K562 (cell line): Measurements from ENCODE around the gene ACTL10. TPM values are rescaled to one million over a fixed set of nuclear protein-coding genes. Genes with fewer than 3 reads are reported as not detected.

Experiments used
- ETV5 ChIP-seq: sonication (generic); formaldehyde crosslinking; IDR thresholded peaks from 2 replicates; pipeline ENCODE4 v1.4.0; 2020; ENCODE audit warnings: low read depth, mild to moderate bottlenecking, missing genetic modification reagents
- ETV6 ChIP-seq, 3 experiments: fragments of 150-350 bp in 1 of 3; sonication (generic) in 1 of 3; formaldehyde crosslinking in 1 of 3; IDR thresholded peaks; 2 replicates each; pipeline versions ENCODE4 v1.6.1 to v1.8.0; 2014 to 2022; ENCODE audit warnings: borderline replicate concordance in 2 of 3, low read depth in 2 of 3, antibody characterized with exemption in 1 of 3, low read length in 1 of 3, mild to moderate bottlenecking in 1 of 3, missing genetic modification reagents in 1 of 3
- HDAC3 ChIP-seq: fragments of 450-650 bp; IDR thresholded peaks from 2 replicates; pipeline ENCODE4 v1.6.1; 2018; ENCODE audit warnings: borderline replicate concordance, mild to moderate bottlenecking, moderate library complexity; ENCODE audit not compliant: partially characterized antibody
- HNRNPUL1 ChIP-seq: fragments of 200-400 bp; formaldehyde crosslinking; IDR thresholded peaks from 2 replicates; pipeline ENCODE4 v1.6.1; 2017; ENCODE audit warnings: low read length
- IRF2 ChIP-seq: sonication (generic); formaldehyde crosslinking; IDR thresholded peaks from 2 replicates; pipeline ENCODE4 v1.8.1; 2022; ENCODE audit warnings: mild to moderate bottlenecking, missing genetic modification reagents
- KLF16 ChIP-seq: IDR thresholded peaks from 2 replicates; pipeline ENCODE4 v1.6.1; 2016; ENCODE audit warnings: antibody characterized with exemption
- LEF1 ChIP-seq: fragments of 450-650 bp; IDR thresholded peaks from 2 replicates; pipeline ENCODE4 v1.6.1; 2016; ENCODE audit warnings: mild to moderate bottlenecking
- MTA1 ChIP-seq: fragments of 450-650 bp; IDR thresholded peaks from 2 replicates; pipeline ENCODE4 v1.6.1; 2017; ENCODE audit warnings: borderline replicate concordance
- RBFOX2 ChIP-seq: fragments of 200-400 bp; formaldehyde crosslinking; IDR thresholded peaks from 2 replicates; pipeline ENCODE4 v1.6.1; 2017; ENCODE audit warnings: low read depth, mild to moderate bottlenecking, low read length, moderate library complexity
- TAF9B ChIP-seq: fragments of 450-650 bp; IDR thresholded peaks from 2 replicates; pipeline ENCODE4 v1.6.1; 2018; ENCODE audit warnings: mild to moderate bottlenecking; ENCODE audit not compliant: partially characterized antibody
- ZNF384 ChIP-seq: IDR thresholded peaks from 2 replicates; pipeline ENCODE4 v1.6.1; 2012; ENCODE audit warnings: low read depth, low read length, improper control_type of control experiment
- polyA plus RNA-seq, 8 experiments: library from polyadenylated mRNA; depleted of rRNA in 4 of 8; stranded (reverse) in 5 of 8; unstranded in 3 of 8; fragments of >200 nt; fragmentation: Nextera tagmentation in 2 of 8; fragmentation: Illumina TruSeq in 1 of 8; extraction: Ambion mirVana in 2 of 8; extraction: Trizol in 1 of 8; gene quantifications; 2 replicates each; pipeline versions ENCODE4 v1.2.1 to v1.2.3, GENCODE V29; 2011 to 2014; ENCODE audit warnings: inconsistent platforms in 1 of 8, missing spikeins in 1 of 8
- total RNA-seq, 7 experiments: library from RNA; depleted of rRNA in 6 of 7; stranded (reverse); fragments of >200 nt in 6 of 7; fragmentation: Illumina TruSeq in 2 of 7; extraction: Trizol in 2 of 7; gene quantifications; 2 replicates each; pipeline versions ENCODE4 v1.2.1 to v1.2.3, GENCODE V29; 2011 to 2021; ENCODE audit warnings: low replicate concordance in 1 of 7
- TF ChIP-seq, protein P1 (sequence below): IDR thresholded peaks from 2 replicates; pipeline ENCODE4 v1.6.1; 2011; ENCODE audit warnings: borderline replicate concordance, low read depth, mild to moderate bottlenecking, moderate library complexity, low read length; ENCODE audit not compliant: insufficient read depth, poor library complexity, severe bottlenecking
- TF ChIP-seq, protein P2 (sequence below), 2 experiments: fragments of 450-650 bp; conservative IDR thresholded peaks; 2 replicates each; pipeline ENCODE4 v1.6.1; 2017; ENCODE audit warnings: mild to moderate bottlenecking in 2 of 2, moderate library complexity in 2 of 2
- TF ChIP-seq, protein P3 (sequence below): sonication (generic); formaldehyde crosslinking; IDR thresholded peaks from 2 replicates; pipeline ENCODE4 v1.8.1; 2023; ENCODE audit warnings: mild to moderate bottlenecking, missing genetic modification reagents
- TF ChIP-seq, protein P4 (sequence below): IDR thresholded peaks from 3 replicates; pipeline ENCODE4 v1.6.1; 2011; ENCODE audit warnings: borderline replicate concordance, mild to moderate bottlenecking; ENCODE audit not compliant: insufficient read length, insufficient read depth
- TF ChIP-seq, protein P5 (sequence below): fragments of 450-650 bp; IDR thresholded peaks from 2 replicates; pipeline ENCODE4 v1.6.1; 2017; ENCODE audit warnings: antibody characterized with exemption
- TF ChIP-seq, protein P6 (sequence below): sonication (generic); formaldehyde crosslinking; IDR thresholded peaks from 2 replicates; pipeline ENCODE4 v1.5.0; 2020; ENCODE audit warnings: missing genetic modification reagents
- TF ChIP-seq, protein P7 (sequence below): sonication (generic); formaldehyde crosslinking; IDR thresholded peaks from 2 replicates; pipeline ENCODE4 v1.8.0; 2022; ENCODE audit warnings: mild to moderate bottlenecking, missing genetic modification reagents

Gene ACTL10
- total and polyA plus RNA-seq, 9 of the 15 experiments (the other 6 are each of a cell fraction or from before 2014, with no cell fraction given) = 0.07 to 0.14 TPM; not detected in 7

- TF ChIP-seq, protein P1, sequence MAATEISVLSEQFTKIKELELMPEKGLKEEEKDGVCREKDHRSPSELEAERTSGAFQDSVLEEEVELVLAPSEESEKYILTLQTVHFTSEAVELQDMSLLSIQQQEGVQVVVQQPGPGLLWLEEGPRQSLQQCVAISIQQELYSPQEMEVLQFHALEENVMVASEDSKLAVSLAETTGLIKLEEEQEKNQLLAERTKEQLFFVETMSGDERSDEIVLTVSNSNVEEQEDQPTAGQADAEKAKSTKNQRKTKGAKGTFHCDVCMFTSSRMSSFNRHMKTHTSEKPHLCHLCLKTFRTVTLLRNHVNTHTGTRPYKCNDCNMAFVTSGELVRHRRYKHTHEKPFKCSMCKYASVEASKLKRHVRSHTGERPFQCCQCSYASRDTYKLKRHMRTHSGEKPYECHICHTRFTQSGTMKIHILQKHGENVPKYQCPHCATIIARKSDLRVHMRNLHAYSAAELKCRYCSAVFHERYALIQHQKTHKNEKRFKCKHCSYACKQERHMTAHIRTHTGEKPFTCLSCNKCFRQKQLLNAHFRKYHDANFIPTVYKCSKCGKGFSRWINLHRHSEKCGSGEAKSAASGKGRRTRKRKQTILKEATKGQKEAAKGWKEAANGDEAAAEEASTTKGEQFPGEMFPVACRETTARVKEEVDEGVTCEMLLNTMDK = no peak
- TF ChIP-seq MTA1 (no peak), LEF1 (peak; percentile 89), ETV5 (CRISPR knock-in tag) (peak; percentile 76; the same call in 1 of the 2 replicates), HNRNPUL1 (no peak), HDAC3 (no peak), ZNF384 (no peak), RBFOX2 (no peak), ETV6 (IDR thresholded peaks at IDR 0.05; ENCODE audit: borderline replicate concordance in 1 of 2, low read depth in 2 of 2, low read length in 1 of 2) (no peak), ETV6 (CRISPR knock-in tag; IDR thresholded peaks at IDR 0.05; ENCODE audit: borderline replicate concordance) (no peak), IRF2 (no peak), KLF16 (peak; percentile 89; the same call in 1 of the 2 replicates), TAF9B (no peak)
- TF ChIP-seq, protein P2, sequence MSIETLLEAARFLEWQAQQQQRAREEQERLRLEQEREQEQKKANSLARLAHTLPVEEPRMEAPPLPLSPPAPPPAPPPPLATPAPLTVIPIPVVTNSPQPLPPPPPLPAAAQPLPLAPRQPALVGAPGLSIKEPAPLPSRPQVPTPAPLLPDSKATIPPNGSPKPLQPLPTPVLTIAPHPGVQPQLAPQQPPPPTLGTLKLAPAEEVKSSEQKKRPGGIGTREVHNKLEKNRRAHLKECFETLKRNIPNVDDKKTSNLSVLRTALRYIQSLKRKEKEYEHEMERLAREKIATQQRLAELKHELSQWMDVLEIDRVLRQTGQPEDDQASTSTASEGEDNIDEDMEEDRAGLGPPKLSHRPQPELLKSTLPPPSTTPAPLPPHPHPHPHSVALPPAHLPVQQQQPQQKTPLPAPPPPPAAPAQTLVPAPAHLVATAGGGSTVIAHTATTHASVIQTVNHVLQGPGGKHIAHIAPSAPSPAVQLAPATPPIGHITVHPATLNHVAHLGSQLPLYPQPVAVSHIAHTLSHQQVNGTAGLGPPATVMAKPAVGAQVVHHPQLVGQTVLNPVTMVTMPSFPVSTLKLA (conservative IDR thresholded peaks at IDR 0.05) = peak; percentile 33 to 82; a peak in 3 of 4 replicates
- TF ChIP-seq, protein P3, sequence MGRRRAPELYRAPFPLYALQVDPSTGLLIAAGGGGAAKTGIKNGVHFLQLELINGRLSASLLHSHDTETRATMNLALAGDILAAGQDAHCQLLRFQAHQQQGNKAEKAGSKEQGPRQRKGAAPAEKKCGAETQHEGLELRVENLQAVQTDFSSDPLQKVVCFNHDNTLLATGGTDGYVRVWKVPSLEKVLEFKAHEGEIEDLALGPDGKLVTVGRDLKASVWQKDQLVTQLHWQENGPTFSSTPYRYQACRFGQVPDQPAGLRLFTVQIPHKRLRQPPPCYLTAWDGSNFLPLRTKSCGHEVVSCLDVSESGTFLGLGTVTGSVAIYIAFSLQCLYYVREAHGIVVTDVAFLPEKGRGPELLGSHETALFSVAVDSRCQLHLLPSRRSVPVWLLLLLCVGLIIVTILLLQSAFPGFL = no peak
- TF ChIP-seq, protein P4, sequence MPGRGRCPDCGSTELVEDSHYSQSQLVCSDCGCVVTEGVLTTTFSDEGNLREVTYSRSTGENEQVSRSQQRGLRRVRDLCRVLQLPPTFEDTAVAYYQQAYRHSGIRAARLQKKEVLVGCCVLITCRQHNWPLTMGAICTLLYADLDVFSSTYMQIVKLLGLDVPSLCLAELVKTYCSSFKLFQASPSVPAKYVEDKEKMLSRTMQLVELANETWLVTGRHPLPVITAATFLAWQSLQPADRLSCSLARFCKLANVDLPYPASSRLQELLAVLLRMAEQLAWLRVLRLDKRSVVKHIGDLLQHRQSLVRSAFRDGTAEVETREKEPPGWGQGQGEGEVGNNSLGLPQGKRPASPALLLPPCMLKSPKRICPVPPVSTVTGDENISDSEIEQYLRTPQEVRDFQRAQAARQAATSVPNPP = no peak
- TF ChIP-seq, protein P5, sequence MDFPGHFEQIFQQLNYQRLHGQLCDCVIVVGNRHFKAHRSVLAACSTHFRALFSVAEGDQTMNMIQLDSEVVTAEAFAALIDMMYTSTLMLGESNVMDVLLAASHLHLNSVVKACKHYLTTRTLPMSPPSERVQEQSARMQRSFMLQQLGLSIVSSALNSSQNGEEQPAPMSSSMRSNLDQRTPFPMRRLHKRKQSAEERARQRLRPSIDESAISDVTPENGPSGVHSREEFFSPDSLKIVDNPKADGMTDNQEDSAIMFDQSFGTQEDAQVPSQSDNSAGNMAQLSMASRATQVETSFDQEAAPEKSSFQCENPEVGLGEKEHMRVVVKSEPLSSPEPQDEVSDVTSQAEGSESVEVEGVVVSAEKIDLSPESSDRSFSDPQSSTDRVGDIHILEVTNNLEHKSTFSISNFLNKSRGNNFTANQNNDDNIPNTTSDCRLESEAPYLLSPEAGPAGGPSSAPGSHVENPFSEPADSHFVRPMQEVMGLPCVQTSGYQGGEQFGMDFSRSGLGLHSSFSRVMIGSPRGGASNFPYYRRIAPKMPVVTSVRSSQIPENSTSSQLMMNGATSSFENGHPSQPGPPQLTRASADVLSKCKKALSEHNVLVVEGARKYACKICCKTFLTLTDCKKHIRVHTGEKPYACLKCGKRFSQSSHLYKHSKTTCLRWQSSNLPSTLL = no peak
- TF ChIP-seq, protein P6, sequence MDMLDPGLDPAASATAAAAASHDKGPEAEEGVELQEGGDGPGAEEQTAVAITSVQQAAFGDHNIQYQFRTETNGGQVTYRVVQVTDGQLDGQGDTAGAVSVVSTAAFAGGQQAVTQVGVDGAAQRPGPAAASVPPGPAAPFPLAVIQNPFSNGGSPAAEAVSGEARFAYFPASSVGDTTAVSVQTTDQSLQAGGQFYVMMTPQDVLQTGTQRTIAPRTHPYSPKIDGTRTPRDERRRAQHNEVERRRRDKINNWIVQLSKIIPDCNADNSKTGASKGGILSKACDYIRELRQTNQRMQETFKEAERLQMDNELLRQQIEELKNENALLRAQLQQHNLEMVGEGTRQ (CRISPR knock-in tag) = no peak
- TF ChIP-seq, protein P7, sequence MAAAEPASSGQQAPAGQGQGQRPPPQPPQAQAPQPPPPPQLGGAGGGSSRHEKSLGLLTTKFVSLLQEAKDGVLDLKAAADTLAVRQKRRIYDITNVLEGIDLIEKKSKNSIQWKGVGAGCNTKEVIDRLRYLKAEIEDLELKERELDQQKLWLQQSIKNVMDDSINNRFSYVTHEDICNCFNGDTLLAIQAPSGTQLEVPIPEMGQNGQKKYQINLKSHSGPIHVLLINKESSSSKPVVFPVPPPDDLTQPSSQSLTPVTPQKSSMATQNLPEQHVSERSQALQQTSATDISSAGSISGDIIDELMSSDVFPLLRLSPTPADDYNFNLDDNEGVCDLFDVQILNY = no peak
Observed at GRCh38 chr20:33689973-33690372, 23.2 kb downstream of the ACTL10 start (continued).
